GM18909 (cell line): ENCODE data around the gene ERC2.

ENCODE experiments used
- ATAC-seq: cut with Tn5 transposase; IDR thresholded peaks from one replicate; pipeline ENCODE4 v1.9.1; 2021; ENCODE audit warnings: mild to moderate bottlenecking; ENCODE audit not compliant: unreplicated experiment, poor library complexity

ERC2 gene

DNA sequence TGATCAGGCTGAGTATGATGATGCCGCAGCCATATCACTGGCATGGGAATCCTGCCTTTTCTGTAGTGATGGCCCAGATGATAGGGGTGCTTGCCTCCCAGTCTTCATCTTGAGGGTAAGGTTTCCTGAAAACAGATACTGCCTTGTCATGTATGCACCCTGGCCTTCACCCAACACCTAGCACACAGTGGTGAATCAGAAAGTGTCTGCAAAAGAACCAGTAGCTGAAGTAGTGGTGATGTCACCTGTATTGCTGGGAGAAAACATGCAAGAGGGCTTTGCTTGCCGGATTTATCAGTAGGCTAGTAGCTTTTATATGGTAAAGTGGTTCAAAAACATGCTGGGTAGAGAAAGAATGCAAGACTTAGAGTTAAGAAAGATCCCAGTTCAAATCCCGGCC is 561.4 kb downstream of the ERC2 start:
- ATAC-seq, result no peak

- ATAC-seq, result no peak
Measured at GRCh38 chr3:55904716-55905115, 563.6 kb downstream of the ERC2 start.

DNA sequence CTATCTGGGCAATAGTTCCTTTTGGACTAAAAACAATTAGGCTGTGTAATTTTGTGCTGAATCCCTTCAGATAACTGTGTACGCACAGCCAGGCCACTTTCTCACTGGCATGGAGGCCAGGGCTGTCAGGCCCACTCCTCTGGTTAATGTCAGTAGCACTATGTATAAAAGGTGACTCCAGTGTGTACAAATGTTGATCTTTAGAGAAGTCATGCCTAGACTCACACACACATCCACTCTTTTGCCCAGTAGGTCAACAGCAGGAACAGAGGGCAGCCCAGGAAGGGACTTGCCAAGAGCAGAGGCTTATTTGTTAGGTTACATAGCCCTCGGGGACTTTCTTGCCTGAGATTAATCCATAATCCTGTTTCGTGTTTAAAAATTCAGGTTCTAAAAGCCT is 564.6 kb downstream of the ERC2 start:
- ATAC-seq, result no peak

DNA sequence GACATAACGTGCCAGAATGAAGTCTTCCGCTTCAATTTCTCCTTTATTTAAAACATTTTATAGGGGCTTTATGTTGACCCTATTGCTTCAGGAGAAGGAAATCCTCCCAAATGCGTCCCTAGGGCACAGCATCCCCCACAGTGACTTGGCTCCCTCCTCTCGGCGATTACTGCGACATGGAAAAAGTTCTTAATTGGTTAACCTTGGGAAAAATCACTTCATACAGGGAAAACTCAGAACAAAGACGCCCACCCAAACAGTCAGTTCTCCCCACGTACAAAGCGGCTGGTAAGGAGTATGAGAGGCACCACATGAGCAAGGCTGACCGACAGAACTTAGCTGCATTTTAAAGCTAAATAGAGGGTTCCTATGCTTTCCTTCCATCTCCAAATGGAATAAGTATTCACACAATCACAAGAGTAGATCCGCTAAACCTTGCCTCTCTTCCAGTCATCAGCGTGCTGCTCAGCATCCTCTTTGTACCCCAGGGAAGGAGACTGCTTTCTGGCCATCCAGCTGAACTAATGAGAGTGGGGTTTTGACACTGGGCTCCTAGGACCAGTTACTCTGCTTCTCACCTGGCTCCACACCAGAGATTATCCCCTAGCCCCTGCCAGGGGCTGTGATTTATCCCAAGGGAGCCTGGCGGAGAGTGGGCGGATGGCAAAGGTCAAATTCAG is 565.9 kb downstream of the ERC2 start:
- ATAC-seq, result no peak

DNA sequence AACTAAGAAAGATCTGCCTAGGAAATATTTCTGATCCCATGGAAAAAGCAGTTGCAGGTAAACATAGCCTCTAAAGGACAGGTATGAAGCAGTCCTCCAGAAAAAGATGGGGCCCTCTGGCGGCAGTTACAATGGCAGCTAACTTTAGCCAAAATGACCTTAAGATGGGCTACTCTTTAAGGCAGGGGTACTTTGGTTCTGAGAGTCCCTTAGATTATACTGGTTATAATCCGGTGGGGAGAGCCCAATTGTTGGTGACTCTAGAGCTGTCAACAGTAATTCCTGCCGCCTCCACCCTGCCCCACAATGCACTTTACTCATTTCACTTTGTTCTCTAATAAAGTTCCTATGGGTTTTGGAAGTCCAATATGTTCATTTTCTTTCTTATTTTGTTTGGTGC is 568.4 kb downstream of the ERC2 start:
- ATAC-seq, result no peak

GRCh38 chr3:55897573-55898224 is 570.6 kb downstream of the ERC2 start:
- ATAC-seq, result no peak

DNA sequence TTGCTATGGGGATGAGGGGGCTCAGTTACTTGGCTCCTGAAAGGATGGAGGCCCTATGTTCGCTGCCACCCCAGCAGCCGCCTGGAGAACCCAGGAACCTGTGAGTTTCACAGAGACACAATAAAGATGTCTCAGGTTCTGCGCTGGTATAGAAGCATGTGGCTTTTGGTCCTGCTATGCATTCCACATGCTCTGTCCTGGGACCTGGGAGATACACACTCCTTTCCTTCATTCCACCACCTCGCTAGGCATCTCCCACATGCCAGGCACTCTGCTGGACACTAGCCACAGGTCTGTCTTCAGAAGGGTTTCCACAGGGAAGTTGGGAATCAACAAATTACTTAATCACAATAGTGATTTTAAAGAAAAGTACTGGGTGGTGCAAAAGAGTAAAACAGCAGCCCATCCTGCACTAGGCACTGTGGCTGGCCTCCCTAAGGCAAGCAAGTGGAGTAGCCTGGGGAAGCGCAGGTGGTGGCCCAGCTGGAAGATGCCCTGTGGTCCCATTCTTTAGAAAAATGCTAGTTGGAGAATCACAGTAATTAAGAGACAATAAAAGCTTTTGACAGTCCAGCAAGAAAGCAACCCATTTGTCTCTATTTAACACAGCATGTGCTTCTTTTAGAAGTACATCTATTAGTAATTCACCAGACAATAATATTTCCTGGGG is 572.2 kb downstream of the ERC2 start:
- no peak for ATAC-seq

DNA sequence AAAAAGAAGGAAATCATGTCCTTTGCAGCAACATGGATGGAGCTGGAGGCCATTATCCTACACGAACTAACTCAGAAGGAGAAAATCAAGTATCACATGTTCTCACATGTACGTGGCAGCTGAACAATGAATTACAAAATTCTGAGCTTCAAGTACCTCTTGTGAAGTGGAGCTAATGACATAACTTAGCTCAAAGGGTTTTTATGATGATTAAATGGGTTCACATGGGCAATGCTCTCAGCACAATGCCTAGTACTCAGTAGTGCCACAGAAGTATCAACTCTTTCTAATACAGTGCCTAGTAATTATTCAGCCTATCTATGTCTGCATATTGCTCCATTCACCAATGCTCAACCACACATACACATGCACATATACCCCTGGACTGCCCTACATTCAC is 573.7 kb downstream of the ERC2 start:
- ATAC-seq, result no peak

DNA sequence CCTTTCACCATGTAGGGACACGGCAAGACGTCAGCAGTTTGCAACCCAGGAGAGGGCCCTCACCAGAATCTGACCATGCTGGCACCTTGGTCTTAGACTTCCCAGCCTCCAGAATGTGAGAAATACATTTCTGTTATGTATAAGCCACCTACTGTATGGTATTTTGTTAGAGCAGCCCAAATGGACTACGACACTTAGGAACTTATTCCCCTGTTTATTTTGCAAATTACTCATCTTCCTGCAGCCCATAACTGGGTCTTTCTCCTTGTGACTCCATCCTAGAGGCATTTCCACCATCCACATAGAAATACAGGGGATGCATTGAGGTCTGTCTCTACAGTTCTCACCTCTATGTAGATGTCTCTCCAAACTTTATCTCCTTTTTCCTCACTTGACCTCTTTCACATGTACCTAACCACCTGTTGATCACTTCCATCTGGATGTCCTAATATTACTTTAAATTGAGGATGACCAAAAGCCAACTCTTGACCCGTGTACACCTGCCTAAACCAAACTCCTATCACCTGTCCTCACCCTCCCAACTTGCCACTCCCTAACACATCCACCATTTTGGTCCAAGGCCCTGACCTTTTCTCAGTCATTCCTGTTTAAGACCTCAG is 575.1 kb downstream of the ERC2 start:
- ATAC-seq, result no peak

- ATAC-seq, result no peak
Measured at GRCh38 chr3:55891106-55891505, 577.2 kb downstream of the ERC2 start.

GRCh38 chr3:55888282-55888885 is 579.9 kb downstream of the ERC2 start:
- no peak for ATAC-seq

- no peak for ATAC-seq
Measured at GRCh38 chr3:55885721-55886120, 582.5 kb downstream of the ERC2 start.

DNA sequence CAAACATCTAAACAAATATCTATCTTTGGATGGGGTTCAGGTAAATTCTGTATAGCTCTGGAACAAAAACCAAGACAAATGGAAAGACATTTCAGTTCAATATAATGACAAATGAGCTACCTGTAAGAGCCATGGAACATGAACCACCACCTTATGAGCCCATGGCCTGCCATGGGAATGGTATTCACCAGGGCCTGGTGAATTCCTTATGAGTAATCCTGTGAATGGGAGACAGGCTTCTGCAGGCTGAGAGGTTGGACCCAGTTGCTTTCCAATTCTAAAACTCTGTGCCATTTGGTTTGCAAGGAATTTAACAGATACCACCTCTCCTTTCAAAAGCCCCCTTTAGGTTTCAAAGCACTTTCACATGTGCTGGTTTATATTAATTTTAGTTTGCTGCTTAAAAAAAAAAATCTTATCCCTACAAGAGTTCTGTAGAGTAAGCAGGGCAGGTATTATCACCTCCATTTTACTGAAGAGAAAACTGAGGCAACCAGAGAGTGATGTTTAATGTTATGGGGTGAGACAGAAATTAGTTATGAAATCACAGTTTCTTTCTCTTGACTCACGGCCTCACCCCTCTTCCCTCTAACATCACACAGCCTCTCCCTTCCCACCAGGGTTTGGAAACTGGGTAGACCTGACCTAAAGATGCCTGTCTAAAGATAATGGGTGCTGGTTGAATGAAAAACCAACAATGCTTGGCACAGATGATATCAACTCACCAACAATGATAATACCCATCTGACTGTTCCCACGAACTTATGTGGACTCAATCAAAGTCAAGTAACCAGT is 583.6 kb downstream of the ERC2 start:
- ATAC-seq, result no peak

DNA sequence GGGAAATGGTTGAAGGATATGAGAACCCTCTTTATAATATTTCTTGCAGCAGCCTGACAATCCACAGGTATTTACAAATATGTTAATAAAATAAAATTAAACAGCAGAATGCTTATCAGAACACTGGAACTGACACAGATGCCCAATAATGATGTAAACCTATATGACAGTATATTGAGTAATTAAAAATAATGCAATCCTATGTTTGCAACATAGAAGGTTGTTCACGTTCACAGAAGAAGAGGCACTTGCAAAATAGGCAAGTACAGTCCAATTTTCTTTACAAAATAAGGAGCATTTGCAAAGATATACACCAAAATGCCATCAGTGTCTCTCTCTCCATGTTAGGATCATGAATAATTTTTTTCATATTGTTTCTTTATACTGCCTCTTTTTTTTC is 584.2 kb downstream of the ERC2 start:
- ATAC-seq, result no peak

DNA sequence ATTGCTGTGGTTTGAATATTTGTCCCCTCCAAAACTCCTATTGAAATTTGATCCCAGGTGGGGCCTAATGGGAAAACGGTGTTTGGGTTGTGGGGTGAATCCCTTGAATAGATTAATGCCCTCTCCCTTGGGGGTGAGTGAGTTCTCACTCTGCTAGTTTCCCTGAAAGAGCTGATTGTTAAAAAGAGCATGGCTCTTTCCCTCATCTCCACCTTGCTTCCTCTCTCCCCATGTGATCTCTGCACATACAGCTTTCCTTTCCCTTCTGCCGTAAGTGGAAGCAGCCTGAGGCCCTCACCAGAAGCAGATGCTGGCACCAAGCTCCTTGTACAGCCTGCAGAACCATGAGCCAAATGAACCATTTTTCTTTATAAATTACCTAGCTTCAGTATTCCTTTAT is 586.3 kb downstream of the ERC2 start:
- ATAC-seq, result no peak

GRCh38 chr3:55880357-55880756 is 587.9 kb downstream of the ERC2 start:
- ATAC-seq, result no peak

DNA sequence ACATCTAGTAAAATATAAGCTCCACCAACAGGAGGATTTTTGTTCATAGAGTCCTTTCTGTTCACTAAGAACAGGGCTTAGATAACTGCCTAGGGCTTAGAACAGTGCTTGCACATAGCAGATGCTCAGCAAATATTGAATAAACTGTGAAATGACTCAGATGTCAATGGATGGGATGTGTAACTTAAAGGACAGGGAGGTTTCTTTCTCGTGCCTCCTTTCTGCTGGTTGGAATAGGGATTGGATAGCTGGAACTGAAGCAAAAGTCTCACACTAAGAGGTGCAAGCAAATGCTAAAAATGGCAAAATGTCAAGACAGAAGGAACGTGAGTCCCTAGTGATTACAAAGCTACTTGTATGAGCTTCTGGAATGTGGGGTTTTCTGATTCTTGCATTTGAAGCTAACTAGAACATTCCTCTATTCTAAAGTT is 588.4 kb downstream of the ERC2 start:
- ATAC-seq, result no peak

GRCh38 chr3:55877703-55878102 is 590.6 kb downstream of the ERC2 start:
- no peak for ATAC-seq

DNA sequence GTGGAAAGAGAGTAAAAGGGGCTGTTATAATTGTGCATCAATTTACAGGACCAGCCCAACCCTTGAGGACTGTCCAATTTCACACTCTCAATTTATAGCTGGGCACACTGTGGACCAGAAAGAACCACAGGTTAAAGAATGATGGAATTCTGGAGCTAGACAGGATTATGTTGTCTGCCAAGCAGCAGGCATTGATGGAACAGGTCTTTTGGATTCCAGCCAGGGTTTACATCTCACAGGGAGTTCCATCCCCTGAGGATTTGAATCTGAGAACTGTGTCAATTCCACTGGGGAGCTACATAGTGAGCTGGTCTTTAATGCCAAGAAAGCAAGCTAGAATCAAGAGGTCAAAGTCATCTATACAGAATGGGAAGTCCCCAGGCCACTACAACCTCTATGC is 591.7 kb downstream of the ERC2 start:
- ATAC-seq, result no peak

DNA sequence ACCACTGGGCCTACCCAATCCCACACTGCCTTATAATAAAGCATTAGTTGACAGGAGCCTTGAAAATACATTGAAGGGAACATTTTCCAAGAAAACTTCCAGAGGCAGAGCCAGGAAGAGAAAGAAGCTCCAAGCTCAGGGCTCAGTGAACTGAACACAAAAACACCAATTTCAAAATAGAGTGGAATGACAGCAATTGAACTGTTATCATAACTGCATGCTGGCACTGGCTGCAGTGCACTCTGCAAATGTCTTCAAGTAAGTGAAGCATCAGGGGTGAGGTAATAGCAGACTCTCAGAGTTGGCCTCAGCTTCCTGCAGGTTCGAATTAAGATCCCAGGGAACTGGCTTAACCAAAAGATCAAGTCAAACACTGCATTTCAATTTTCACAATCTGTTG is 593.2 kb downstream of the ERC2 start:
- ATAC-seq, result no peak
